HG02943 (cell line): ENCODE results near the gene IRS1.

Experiments used
- ATAC-seq: cut with Tn5 transposase; IDR thresholded peaks from one replicate; pipeline ENCODE4 v1.9.1; 2021; ENCODE audit warnings: mild to moderate bottlenecking, low read depth, moderate library complexity; ENCODE audit not compliant: unreplicated experiment

Gene IRS1

DNA sequence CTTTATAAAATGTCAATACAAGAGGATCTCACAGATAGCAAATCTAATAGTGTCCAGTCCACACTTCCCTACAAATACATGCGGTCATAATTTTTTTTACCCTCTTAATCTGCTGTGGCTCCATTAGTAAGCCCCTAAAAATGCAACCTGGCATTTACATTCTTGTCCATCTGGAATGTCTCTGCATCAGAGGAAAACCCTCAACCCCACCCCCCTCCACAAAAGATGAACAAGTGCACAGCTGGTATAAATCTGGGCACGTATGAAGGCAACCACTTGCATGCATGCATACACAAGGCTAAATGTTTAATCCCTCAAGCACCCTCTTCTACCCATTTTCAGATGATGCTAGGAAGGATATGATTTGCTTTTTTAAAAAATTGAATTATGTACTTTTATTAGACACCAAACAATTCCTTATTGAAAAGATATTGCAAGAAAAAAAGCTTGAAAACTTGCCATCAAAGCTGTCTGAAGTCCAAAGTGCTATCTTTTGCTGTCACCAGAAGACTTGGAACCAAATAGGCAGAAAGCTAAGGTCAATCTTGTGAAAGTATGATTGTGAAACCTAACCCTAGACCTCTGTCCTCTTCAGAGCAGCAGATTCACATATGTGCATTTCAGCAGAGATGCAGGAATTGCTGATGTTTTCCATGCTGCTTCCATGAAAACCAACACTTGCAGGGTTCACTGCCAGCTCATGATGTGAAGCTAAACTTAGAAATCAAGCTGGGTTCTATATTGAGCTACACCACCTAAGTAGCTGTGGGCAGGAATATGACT lies 39.0 kb downstream of the IRS1 start:
- no peak for ATAC-seq

DNA sequence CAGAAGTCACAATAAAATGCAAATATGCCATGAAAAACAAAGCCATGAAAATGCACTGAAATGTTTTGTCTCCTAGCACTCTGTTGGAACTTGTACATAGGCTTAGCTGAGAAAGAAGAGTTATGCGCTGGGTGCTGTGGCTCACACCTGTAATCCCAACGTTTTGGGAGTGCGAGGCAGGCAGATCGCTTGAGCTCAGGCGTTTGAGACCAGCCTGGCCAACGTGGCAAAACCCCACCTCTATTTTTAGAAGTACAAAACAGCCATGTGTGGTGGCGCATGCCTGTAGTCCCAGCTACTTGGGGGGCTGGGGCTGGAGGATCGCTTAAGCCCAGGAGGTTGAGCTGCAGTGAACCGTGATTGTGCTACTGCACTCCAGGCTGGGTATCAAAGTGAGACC lies 39.9 kb downstream of the IRS1 start:
- no peak for ATAC-seq

DNA sequence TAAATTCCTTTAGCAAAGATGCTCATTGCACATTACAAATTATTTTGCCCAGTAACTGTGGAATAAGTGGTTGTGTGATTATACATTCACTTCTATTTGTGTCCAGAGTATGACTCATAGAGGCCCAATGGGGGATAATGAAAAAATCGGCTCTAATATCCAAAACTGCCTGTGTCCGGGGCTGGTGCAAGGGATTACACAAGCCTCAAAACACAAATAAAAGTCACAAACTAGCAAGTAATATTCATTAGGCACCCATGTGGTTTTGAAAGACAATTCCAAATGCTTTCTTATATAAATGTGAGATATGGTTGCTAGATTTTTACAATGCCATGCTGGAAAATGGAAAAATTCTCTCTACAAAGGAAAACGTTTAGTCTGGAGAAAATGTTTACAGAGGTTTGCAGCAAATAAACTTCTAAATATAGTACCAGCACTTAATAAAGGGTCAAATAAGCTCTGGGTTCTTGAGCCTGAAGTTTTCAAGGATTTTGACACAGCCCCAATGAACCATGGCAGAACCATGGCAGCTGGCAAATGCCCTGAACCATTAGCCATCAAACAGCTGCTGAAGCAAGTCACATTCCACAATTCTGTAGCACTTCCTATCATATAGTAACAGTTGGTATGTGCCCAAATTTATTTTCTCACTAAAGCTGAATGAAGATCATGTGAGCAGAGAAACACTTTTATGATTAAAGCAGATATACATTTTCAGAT lies 40.5 kb downstream of the IRS1 start:
- ATAC-seq = no peak

DNA sequence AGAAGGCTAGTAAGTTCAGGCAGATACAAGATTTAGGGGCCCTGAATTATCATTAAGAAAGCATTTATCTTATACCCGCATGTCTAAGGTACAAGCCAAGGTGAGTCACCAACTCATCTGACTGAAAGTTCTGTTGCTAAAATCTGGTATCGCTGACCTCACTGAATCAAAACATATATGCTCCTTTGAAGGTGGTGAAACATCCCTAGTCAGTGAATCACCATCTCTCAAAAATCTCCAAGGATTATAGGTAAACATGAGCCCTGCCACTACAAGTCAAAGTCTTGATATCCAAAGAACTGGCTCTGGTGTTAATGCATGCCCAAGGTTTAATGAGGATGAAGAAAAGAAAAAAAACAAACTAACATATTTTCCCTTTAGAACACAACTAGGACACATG lies 43.5 kb downstream of the IRS1 start:
- ATAC-seq = no peak

DNA sequence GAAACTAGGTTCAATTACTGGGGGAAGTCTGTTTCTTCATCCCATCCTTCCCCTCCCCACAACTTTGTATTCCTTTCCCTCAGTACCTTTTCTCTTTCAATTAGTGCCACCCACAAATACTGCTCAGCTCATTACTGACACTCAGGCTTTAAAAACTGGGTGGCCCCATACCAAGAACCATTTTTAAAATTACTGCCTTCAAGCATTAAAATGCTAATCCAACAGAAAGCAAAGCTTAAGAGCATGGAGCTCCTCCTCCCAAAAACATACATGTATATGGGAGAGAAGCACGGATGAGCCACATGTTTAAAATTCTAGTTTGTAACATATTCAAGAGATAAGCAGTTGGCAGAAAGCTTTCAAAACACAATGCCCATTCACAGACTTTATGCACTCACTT lies 44.0 kb downstream of the IRS1 start:
- ATAC-seq = no peak

DNA sequence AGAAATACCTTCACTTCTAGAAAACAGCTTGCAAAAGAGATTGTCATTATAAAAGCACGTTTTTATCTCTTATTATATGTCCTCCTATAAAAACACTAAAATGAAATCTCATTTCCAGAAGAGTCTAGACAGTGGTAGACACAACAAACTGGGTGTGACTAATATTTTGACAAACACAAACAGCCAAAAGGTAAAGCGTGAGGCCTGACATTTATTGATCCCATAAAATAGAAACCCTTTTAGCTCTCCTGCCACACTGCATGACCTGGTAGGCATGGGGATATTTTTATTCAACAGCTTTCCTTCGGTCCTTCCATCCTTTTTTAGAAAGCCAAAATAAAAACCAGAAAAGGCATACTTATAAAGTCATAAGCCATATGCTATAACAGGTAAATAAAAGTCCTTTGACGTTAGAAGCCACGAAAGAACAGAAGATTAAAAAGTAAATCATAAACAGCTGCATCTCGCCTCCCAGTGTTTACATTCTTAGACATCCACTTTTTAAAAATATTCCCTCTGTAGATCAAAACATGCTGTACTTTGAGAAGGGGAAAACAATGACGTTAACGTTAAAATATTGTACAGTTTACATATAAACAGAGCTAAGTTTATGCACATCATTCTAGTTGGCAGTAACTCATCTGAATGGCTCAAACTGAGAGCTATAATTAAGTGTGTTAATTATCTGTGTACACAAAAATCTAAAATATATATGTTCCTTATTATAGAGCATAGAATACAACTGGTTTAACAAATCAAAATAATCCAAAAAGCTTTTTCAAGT lies 44.6 kb downstream of the IRS1 start:
- ATAC-seq = no peak

DNA sequence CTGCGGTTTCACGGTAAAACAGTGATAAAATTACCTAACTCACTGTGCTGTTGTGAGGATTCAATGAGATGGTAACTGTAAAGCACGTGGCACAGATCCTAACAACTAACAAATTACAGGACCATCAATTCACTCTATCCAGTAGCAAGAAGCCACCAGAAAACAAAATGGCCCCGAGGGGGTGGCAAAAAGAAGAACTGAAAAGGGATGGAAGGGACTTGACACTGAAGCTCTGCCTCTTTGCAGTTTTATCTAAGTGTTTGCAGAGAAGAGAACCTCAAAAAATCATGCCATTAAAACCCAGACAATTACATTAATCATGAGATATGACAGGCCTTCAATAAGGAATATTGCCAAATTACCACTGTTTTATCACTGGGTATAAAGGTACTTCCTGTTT lies 46.7 kb downstream of the IRS1 start:
- ATAC-seq = no peak

DNA sequence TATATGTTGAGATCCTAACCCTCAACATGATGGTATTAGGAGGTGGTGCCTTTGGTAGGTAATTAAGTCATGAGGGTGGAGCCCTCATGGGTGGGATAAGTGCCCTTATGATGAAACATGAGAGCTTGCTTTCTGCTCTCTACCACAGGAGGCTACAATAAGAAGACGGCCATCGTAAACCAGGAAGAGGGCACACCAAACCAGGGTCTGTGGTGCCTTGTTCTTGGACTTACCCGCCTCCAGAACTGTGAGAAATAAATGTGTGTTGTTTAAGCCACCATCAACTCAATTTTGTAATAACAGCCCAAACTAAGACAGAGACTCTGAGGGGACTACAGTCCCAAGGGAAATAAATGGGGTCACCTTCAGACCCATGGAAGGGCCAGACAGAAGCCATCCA lies 52.3 kb downstream of the IRS1 start:
- ATAC-seq = no peak

DNA sequence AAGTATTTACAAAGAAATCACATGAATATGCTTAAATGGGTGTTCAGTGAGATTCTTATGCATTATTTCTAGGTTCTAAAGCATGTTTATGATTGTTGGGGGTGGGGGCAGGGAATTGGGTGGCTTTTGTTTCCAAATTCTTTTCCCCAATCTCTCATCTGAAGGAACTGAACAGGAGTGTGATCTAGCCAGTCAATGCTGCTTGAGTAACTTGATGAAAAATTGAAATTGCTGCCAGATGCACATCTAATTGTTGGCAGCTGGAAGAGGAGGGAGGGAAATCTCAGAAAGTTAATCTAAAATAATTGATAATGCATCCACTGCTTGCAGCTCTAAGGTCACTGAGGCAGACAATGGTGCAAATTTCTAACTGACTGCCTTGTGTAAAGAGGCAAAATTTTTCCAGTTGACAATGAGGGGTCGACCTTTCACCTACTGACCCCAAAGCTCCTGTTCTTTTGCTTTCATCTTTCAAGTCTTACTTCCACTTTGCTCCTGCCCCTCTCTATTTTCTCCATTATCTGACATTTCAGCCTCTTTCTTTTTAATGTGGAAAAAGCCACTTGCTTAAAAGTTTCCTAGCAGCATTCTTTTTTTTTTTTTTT lies 53.3 kb downstream of the IRS1 start:
- ATAC-seq = no peak

DNA sequence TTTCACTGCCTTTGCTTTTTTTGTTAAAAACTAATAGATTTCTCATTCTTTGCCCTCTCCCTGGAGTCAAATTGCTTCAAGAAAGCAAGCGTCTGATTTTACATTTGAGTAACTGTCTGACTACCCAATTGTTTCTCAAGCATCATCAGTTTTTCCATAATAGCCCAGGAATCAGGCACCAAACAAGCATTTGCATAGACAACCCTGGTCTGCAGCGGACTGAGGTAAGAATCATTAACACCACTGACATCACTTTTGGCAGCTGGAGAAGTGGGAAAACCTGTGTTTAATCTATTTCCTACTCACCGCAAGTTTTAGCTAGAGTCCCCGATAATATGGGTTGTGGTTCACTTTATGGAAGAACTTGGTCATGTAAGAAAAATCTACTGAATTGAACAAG lies 55.7 kb downstream of the IRS1 start:
- ATAC-seq = no peak

DNA sequence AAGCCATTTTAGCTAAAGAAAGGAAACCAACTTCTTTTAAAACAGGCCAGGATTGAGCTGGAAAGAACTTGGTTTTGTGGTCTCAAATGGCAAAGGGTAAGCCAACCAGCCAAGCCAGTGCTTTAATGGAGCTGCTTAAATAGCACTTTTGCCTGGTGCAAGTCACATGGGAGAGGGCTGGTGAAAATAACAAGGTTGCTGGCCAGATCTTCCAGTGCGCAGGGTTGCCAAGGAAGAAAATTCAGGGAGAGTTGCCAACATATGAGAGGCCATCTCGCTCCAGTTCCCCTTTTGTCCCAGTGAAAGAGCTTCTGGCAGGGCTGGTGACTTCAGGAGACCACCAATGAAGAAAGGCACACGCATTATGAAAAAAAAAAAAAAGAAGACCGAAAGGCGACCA lies 57.3 kb downstream of the IRS1 start:
- ATAC-seq = no peak

DNA sequence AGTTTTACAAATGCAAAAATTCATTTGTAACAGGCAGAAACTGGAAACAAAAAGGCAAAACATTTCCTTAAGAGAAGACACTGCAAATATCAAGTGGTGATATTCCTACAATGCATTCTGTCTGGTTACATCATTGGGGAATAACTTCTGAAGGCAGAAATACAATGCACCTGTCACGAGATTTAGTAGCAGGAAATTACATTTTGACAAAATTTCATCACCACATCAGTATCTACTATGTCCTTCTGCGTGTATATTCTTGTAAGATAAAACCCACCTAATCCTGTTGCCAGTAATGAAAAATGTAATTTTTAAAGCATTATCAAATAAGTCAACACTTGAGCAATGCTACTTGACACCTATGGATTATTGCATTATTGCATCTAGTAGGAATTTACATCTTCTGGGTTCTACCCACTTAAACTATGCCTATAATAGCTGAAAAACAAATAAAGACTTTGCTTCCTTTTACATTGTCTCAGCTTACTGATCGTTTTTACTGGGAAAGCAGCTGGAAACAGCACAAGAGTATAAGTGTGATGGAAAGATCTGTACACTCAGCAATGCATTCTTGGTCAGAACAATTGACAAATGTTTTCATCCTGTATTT lies 59.5 kb downstream of the IRS1 start:
- ATAC-seq = no peak

DNA sequence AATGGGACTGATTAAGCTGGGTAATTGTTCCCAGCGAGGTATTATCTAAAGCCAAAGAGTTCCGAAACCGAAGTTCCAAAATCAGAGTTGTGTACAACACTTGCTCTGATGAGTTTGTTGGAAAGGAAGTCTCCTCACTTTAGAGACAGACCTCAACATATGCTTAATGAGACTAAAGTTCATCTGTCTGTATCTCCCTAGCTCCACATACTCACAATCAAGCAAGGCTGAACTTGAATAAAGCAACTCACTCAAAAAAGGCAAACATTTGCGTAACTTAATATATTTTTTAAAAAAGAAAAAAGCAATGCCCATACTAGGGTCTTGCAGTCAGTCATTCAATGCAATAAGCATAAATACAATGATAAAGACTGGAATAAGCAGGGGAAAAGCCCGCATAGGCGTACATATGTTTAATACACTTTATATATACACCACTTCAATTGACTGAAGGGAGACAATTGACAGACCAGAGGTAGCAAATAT lies 60.0 kb downstream of the IRS1 start:
- no peak for ATAC-seq

DNA sequence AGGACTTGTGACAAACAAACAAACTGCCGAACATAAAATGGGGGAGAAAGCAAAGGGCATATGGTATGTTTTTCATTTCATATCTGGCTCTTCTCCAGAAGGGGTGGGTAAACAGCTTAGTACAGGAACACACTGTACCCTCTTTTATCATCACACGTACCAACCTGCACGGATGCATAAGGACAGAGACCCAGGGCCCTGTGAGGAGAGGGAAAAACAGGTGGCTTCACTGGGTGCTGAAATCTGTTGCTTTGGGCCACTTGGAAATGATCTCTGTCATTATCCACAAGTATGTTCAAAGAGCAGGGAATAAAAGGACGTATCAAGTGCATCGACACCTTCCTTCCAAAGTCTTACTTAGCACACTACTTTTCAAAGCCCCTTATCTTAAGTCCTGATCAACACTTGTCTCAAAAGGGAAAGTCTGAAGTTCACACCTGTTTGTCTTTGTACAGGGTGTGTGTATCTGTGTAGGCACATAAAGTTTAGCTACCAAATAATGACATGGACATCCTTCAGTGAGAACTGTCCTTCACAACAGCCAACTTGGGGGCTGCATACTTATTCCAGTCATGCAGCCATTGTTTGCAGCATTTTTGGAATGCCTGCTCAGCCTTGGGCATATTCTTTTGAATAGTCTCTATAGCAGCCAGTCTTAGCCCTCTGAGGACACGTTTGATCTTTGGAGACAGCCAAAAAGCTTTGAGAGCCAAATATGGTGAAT lies 60.6 kb downstream of the IRS1 start:
- no peak for ATAC-seq

DNA sequence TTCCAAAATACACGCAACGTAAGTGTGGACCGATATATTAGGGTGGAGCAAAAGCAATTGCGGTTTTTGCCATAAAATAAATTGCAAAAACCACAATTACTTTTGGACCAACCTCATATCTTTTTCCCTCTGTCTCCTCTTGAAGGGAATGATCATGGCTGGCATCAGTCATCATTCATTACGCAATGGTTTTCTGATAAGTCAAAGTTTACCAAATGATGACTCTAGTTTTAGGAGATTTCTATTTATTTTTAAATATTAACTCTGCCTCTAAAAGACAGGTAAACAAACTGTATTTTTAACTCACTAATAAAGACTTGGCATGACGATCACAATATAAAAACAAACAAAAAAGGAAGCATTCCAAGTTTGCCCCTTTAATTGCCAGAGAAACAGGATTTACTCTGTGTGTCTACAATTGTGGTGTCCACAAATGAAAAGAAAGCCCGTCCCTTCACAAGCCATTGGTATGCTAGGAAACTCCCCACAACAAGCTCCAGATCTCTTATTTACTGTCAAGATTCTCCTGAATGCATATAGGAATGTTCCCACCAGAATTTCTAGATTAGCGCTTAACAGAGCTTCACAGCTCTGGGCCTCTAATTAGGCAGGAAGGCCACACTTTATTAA lies 61.3 kb downstream of the IRS1 start:
- ATAC-seq = no peak

DNA sequence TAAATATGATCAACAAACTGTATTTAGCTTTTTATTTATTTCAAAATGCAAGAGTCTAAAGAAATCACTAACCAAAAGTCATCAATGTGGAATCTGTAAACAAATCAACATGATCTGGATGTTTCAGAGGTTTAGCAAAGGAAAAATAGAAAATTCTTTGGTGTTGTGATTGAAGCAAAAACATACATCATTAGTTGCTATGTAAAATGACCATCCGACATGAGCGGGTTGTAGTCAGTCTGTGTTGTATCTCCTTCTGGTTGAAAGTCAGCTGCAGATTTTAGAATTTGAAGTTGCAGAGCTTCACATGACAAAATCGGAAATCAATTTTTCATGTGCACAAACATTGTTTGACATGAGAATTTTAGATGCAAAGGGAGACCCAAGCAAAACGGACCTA lies 63.2 kb downstream of the IRS1 start:
- ATAC-seq = no peak

DNA sequence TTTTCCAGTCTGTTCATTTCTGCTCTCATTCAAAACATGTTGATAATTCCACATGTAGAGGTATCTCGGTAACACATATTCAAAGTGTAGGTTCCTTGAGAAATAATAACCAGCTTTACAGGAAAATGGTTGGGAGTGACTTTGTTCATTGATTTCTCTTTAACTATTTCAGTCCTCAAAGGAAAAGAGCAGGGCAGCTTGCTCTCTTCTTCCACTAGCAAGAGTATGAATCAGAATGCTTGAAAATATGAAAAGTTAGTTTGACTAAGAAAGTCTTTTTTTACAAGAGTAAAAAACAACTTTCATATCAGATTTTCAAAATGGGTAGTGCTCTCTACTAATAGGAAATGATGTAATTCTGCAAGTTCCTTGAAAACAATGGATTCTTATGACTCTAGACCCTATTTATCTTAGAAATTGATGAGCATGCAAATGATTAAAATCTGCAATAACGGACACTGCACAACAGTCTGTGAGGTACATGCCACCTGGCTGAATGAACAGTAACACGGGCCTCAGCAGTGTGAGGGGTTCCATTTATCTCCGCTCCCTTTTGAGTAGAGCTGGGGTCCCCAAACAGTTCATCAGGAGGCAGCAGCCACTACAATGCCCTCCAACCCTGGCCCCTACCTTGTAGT lies 65.6 kb downstream of the IRS1 start:
- no peak for ATAC-seq

DNA sequence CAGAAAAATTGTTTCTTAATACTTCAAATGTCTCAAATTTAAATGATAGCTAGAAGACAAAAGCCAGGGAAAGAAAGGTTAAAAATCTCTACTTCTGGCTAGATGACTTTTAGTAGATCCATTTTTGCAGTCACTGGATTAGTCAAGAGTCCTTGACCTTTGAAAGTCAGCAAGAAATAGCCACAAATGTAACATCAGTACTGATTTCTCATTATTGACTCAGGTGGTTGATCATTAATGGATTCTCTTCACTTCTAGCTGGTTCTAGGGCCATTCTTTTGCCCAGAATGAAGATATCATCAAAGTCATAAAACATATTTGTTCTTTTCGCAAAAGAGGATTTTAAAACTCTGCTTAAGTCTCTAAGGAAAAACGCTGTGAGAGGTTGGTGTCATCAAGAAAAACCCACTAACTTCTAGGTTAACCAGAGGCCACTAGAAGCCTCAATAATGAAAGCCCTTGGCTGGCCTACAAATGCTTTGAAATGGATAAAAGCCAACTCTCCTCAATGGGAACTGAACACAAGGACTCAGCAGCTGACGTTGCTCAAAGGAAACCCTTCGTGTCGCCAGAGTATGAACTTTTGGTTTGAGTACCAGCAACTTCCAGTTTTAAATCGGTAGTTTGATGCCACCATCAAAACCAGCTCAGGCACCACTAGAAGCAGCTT lies 66.3 kb downstream of the IRS1 start:
- ATAC-seq = no peak
